AG04450 (cell line): ENCODE results near the gene MOBP. TPM values are rescaled to one million over a fixed set of nuclear protein-coding genes. Genes with fewer than 3 reads are reported as not detected.

Source experiments
- CTCF ChIA-PET: fragments of 300-600, 350-600 bp; formaldehyde crosslinking; extraction: SDS; loops from one replicate; lab custom pipeline; 2022; ENCODE audit warnings: antibody characterized with exemption, inconsistent platforms; lab: Charles Lee
- POLR2A ChIA-PET: fragments of 350-600 bp; formaldehyde crosslinking; extraction: SDS; loops from one replicate; lab custom pipeline; 2021; ENCODE audit warnings: antibody characterized with exemption, inconsistent platforms; lab: Yijun Ruan, JAX
- DNase-seq: peaks from one replicate; pipeline ENCODE4 v3.0.0-alpha.2; 2011; ENCODE audit warnings: low read depth, low spot score
- H3K27ac ChIP-seq: one replicate; pipeline ENCODE4 v1.5.1; 2012; ENCODE audit warnings: low read depth, low read length, control low read depth
- H3K27me3 ChIP-seq: one replicate; pipeline ENCODE4 v1.6.0; 2012; ENCODE audit warnings: low read length; ENCODE audit not compliant: control insufficient read depth, insufficient read depth
- H3K4me3 ChIP-seq: 2 replicates; pipeline ENCODE4 v1.5.1; 2011; ENCODE audit warnings: mild to moderate bottlenecking, low read depth, low read length, control low read depth
- H3K9me3 ChIP-seq: 2 replicates; pipeline ENCODE4 v1.5.1; 2012; ENCODE audit warnings: low read length; ENCODE audit not compliant: control insufficient read depth, insufficient read depth
- CTCF ChIP-seq: IDR thresholded peaks from 2 replicates; pipeline ENCODE4 v1.5.1; 2011; ENCODE audit warnings: low read depth, low read length, control low read depth, inconsistent platforms
- polyA plus RNA-seq: library from polyadenylated mRNA; depleted of rRNA; stranded (reverse); fragments of >200 nt; gene quantifications from 2 replicates; pipeline ENCODE4 v1.2.3, GENCODE V29; 2011

MOBP gene
- polyA plus RNA-seq, 1 experiment = not detected

GRCh38 chr3:39466988-39467387, 492 bp upstream of the MOBP start:
- TF ChIP-seq CTCF = no peak
- ChIA-PET CTCF (interaction anchor here (1.5 kb wide), 1 partner anchor 19 kb away, joined by 3 read pairs; no protein-coding TSS in a partner anchor), POLR2A (no interaction called here)
- no peak for DNase-seq
- Histone ChIP-seq H3K4me3 (no peak overlapping the region), H3K9me3 (no peaks in the 10 kb centered on the region), H3K27ac (no peak overlapping the region), H3K27me3 (no peaks in the 10 kb centered on the region)

- Histone ChIP-seq H3K27ac (no peak overlapping the region), H3K4me3 (no peak overlapping the region), H3K9me3 (no peaks in the 10 kb centered on the region), H3K27me3 (no peaks in the 10 kb centered on the region)
- CTCF ChIA-PET = no interaction called here
- no peak for DNase-seq
- TF ChIP-seq CTCF = no peak
- POLR2A ChIA-PET = no interaction called here
These were observed 592 bp downstream of the MOBP start for GRCh38 chr3:39468108-39468436.

GRCh38 chr3:39469258-39469657, 1.8 kb downstream of the MOBP start:
- H3K9me3 ChIP-seq = no peaks in the 10 kb centered on the region
- CTCF ChIA-PET = no interaction called here
- H3K27me3 ChIP-seq = no peaks in the 10 kb centered on the region
- POLR2A ChIA-PET = no interaction called here
- no peak for DNase-seq
- TF ChIP-seq CTCF = no peak
- H3K4me3 ChIP-seq = no peak overlapping the region
- no peak overlapping the region for H3K27ac ChIP-seq

GRCh38 chr3:39469945-39470344, 2.5 kb downstream of the MOBP start:
- TF ChIP-seq CTCF = no peak
- Histone ChIP-seq H3K27me3 (no peaks in the 10 kb centered on the region), H3K9me3 (no peaks in the 10 kb centered on the region), H3K27ac (no peak overlapping the region), H3K4me3 (no peak overlapping the region)
- ChIA-PET CTCF (interaction anchor here (1.4 kb wide), 1 partner anchor 23 kb away, joined by 4 read pairs; no protein-coding TSS in a partner anchor), POLR2A (no interaction called here)
- DNase-seq = no peak

GRCh38 chr3:39471652-39472051, 4.2 kb downstream of the MOBP start:
- no peak for TF ChIP-seq CTCF
- no peaks in the 10 kb centered on the region for H3K27me3 ChIP-seq
- CTCF ChIA-PET = no interaction called here

More at GRCh38 chr3:39471652-39472051, 4.2 kb downstream of the MOBP start:
- H3K4me3 ChIP-seq = no peak overlapping the region
- H3K9me3 ChIP-seq = no peaks in the 10 kb centered on the region
- POLR2A ChIA-PET = no interaction called here
- DNase-seq = no peak
- no peak overlapping the region for H3K27ac ChIP-seq
